K562 (cell line): ENCODE measurements around the gene LXN. TPM values are rescaled to one million over a fixed set of nuclear protein-coding genes. Genes with fewer than 3 reads are reported as not detected.

Experiments
- CBX3 ChIP-seq, 2 experiments: IDR thresholded peaks; 1 replicate in 1 of 2; 2 replicates in 1 of 2; pipeline ENCODE4 v1.6.1; 2012; ENCODE audit warnings: inconsistent platforms in 2 of 2, low read length in 2 of 2, borderline replicate concordance in 1 of 2, control low read depth in 1 of 2
- CREBBP ChIP-seq: IDR thresholded peaks from one replicate; pipeline ENCODE4 v1.6.1; 2012; ENCODE audit warnings: low read depth, mild to moderate bottlenecking, control low read depth, inconsistent platforms, low read length
- DPF2 ChIP-seq: fragments of 450-650 bp; IDR thresholded peaks from 2 replicates; pipeline ENCODE4 v1.6.1; 2016
- ETV6 ChIP-seq, 3 experiments: fragments of 150-350 bp in 1 of 3; sonication (generic) in 1 of 3; formaldehyde crosslinking in 1 of 3; IDR thresholded peaks; 2 replicates each; pipeline versions ENCODE4 v1.6.1 to v1.8.0; 2014 to 2022; ENCODE audit warnings: borderline replicate concordance in 2 of 3, low read depth in 2 of 3, antibody characterized with exemption in 1 of 3, low read length in 1 of 3, mild to moderate bottlenecking in 1 of 3, missing genetic modification reagents in 1 of 3
- FOXK2 ChIP-seq, 2 experiments: fragments of 450-650 bp; IDR thresholded peaks in 1 of 2; conservative IDR thresholded peaks in 1 of 2; 2 replicates each; pipeline ENCODE4 v1.6.1; 2016; ENCODE audit warnings: low read depth in 2 of 2, mild to moderate bottlenecking in 1 of 2
- HDAC1 ChIP-seq, 2 experiments: fragments of 450-650 bp; IDR thresholded peaks; 2 replicates each; pipeline ENCODE4 v1.6.1; 2016 to 2017; ENCODE audit warnings: inconsistent platforms in 1 of 2, mild to moderate bottlenecking in 1 of 2, moderate library complexity in 1 of 2
- MAFK ChIP-seq: IDR thresholded peaks from 2 replicates; pipeline ENCODE4 v1.6.1; 2011; ENCODE audit warnings: low read length, improper control_type of control experiment
- MAZ ChIP-seq, 2 experiments: fragments of 450-650 bp in 1 of 2; sonication (generic) in 1 of 2; formaldehyde crosslinking; IDR thresholded peaks in 1 of 2; conservative IDR thresholded peaks in 1 of 2; 2 replicates each; pipeline versions ENCODE4 v1.4.0 to v1.5.0; 2020; ENCODE audit warnings: mild to moderate bottlenecking in 1 of 2, missing genetic modification reagents in 1 of 2
- NFE2 ChIP-seq: IDR thresholded peaks from 2 replicates; pipeline ENCODE4 v1.6.1; 2014; ENCODE audit warnings: antibody characterized with exemption, low read depth
- NUFIP1 ChIP-seq: fragments of 450-650 bp; IDR thresholded peaks from 2 replicates; pipeline ENCODE4 v1.6.1; 2018; ENCODE audit not compliant: partially characterized antibody
- SRF ChIP-seq, 2 experiments: fragments of 250-450, 450-650 bp in 1 of 2; sonication (Bioruptor Pico) in 1 of 2; sonication (generic) in 1 of 2; formaldehyde crosslinking; IDR thresholded peaks; 2 replicates each; pipeline versions ENCODE4 v1.5.0 to v1.5.1; 2020 to 2022; ENCODE audit warnings: mild to moderate bottlenecking in 1 of 2, missing genetic modification reagents in 1 of 2
- STAT5A ChIP-seq: IDR thresholded peaks from 2 replicates; pipeline ENCODE4 v1.6.1; 2012; ENCODE audit warnings: low read length, inconsistent platforms, borderline replicate concordance
- ZBTB17 ChIP-seq: fragments of 450-650 bp; formaldehyde crosslinking; IDR thresholded peaks from 2 replicates; pipeline ENCODE4 v1.4.0; 2020; ENCODE audit warnings: mild to moderate bottlenecking
- ZNF354B ChIP-seq: fragments of 250-450 bp; sonication (Bioruptor Pico); IDR thresholded peaks from 2 replicates; pipeline ENCODE4 v1.4.0; 2020
- ZNF699 ChIP-seq: fragments of 250-450 bp; sonication (Bioruptor Pico); IDR thresholded peaks from 2 replicates; pipeline ENCODE4 v1.8.0; 2021; ENCODE audit warnings: mild to moderate bottlenecking, moderate library complexity; ENCODE audit not compliant: insufficient replicate concordance
- polyA plus RNA-seq, 8 experiments: library from polyadenylated mRNA; depleted of rRNA in 4 of 8; stranded (reverse) in 5 of 8; unstranded in 3 of 8; fragments of >200 nt; fragmentation: Nextera tagmentation in 2 of 8; fragmentation: Illumina TruSeq in 1 of 8; extraction: Ambion mirVana in 2 of 8; extraction: Trizol in 1 of 8; gene quantifications; 2 replicates each; pipeline versions ENCODE4 v1.2.1 to v1.2.3, GENCODE V29; 2011 to 2014; ENCODE audit warnings: inconsistent platforms in 1 of 8, missing spikeins in 1 of 8
- total RNA-seq, 7 experiments: library from RNA; depleted of rRNA in 6 of 7; stranded (reverse); fragments of >200 nt in 6 of 7; fragmentation: Illumina TruSeq in 2 of 7; extraction: Trizol in 2 of 7; gene quantifications; 2 replicates each; pipeline versions ENCODE4 v1.2.1 to v1.2.3, GENCODE V29; 2011 to 2021; ENCODE audit warnings: low replicate concordance in 1 of 7
- TF ChIP-seq, protein P1 (sequence below): fragments of 150-350 bp; IDR thresholded peaks from 2 replicates; pipeline ENCODE4 v1.6.1; 2014; ENCODE audit warnings: low read depth, mild to moderate bottlenecking, low read length, borderline replicate concordance
- TF ChIP-seq, protein P2 (sequence below): fragments of 450-650 bp; IDR thresholded peaks from 2 replicates; pipeline ENCODE4 v1.6.1; 2016; ENCODE audit warnings: mild to moderate bottlenecking
- TF ChIP-seq, protein P3 (sequence below): fragments of 250-450 bp; sonication (Bioruptor Pico); IDR thresholded peaks from 2 replicates; pipeline ENCODE4 v1.8.0; 2021; ENCODE audit warnings: moderate library complexity, mild to moderate bottlenecking, inconsistent platforms
- TF ChIP-seq, protein P4 (sequence below): fragments of 150-350 bp; conservative IDR thresholded peaks from 2 replicates; pipeline ENCODE4 v1.6.1; 2014; ENCODE audit warnings: low read length

Gene LXN
- total and polyA plus RNA-seq, 9 of the 15 experiments (the other 6 are each of a cell fraction or from before 2014, with no cell fraction given): 0.08 to 0.13 TPM; not detected in 7

DNA sequence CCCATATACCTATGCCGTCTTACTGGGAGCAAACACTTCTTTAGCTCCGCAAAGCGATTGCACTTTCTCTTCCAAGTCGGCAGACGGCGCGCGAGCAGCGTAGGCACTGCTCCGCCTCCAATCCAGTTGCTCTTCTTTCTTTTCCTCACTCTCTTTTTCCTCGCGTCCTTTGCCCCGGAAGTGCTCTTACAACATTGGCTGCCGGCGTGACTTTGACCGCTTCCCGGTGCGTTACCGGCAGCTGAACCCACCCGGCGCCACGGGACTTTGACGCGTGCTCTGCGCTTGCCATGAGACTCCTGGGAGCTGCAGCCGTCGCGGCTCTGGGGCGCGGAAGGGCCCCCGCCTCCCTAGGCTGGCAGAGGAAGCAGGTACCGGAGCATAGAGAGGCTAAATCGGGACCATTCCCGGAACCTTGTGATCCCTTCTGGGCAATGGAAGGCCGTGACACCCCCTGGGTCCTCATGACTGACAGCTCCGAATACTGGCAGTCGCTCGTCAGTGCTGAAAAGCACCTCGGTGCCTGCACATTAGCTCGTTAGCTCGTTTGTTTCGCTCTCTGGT, 28.0 kb downstream of the LXN start, which contains the start of gene GFM1 (continued):
- TF ChIP-seq, protein P1, sequence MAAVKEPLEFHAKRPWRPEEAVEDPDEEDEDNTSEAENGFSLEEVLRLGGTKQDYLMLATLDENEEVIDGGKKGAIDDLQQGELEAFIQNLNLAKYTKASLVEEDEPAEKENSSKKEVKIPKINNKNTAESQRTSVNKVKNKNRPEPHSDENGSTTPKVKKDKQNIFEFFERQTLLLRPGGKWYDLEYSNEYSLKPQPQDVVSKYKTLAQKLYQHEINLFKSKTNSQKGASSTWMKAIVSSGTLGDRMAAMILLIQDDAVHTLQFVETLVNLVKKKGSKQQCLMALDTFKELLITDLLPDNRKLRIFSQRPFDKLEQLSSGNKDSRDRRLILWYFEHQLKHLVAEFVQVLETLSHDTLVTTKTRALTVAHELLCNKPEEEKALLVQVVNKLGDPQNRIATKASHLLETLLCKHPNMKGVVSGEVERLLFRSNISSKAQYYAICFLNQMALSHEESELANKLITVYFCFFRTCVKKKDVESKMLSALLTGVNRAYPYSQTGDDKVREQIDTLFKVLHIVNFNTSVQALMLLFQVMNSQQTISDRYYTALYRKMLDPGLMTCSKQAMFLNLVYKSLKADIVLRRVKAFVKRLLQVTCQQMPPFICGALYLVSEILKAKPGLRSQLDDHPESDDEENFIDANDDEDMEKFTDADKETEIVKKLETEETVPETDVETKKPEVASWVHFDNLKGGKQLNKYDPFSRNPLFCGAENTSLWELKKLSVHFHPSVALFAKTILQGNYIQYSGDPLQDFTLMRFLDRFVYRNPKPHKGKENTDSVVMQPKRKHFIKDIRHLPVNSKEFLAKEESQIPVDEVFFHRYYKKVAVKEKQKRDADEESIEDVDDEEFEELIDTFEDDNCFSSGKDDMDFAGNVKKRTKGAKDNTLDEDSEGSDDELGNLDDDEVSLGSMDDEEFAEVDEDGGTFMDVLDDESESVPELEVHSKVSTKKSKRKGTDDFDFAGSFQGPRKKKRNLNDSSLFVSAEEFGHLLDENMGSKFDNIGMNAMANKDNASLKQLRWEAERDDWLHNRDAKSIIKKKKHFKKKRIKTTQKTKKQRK: no peak
- TF ChIP-seq SRF (CRISPR knock-in tag; IDR thresholded peaks at IDR 0.05) (no peak; a peak in 1 of 4 replicates), ZBTB17 (CRISPR knock-in tag) (peak; percentile 76; the same call in 1 of the 2 replicates), NFE2 (0 out of 2 replicates have a peak, but pooled peaks have one; percentile 6), CREBBP (no peak), CBX3 (IDR thresholded peaks at IDR 0.05; ENCODE audit: borderline replicate concordance in 1 of 2, low read length in 2 of 2) (peak in 1 of 2 experiments; percentile 96; a peak in 2 of 3 replicates), FOXK2 (conservative IDR thresholded peaks at IDR 0.05 in 1 of 2, IDR thresholded peaks at IDR 0.05 in 1 of 2; ENCODE audit: low read depth in 2 of 2) (peak; percentile 79 to 92), ZNF699 (no peak), MAFK (no peak), ETV6 (IDR thresholded peaks at IDR 0.05; ENCODE audit: borderline replicate concordance in 1 of 2, low read depth in 2 of 2, low read length in 1 of 2) (no peak; a peak in 1 of 4 replicates), ETV6 (CRISPR knock-in tag; IDR thresholded peaks at IDR 0.05; ENCODE audit: borderline replicate concordance) (no peak), ZNF354B (CRISPR knock-in tag) (no peak), STAT5A (no peak; the same call in 1 of the 2 replicates), MAZ (CRISPR knock-in tag; conservative IDR thresholded peaks at IDR 0.05 in 1 of 2, IDR thresholded peaks at IDR 0.05 in 1 of 2) (peak; percentile 76 to 80; a peak in 3 of 4 replicates), HDAC1 (IDR thresholded peaks at IDR 0.05) (peak; percentile 80 to 99), DPF2 (0 out of 2 replicates have a peak, but pooled peaks have one; percentile 16), NUFIP1 (no peak)
- TF ChIP-seq, protein P2, sequence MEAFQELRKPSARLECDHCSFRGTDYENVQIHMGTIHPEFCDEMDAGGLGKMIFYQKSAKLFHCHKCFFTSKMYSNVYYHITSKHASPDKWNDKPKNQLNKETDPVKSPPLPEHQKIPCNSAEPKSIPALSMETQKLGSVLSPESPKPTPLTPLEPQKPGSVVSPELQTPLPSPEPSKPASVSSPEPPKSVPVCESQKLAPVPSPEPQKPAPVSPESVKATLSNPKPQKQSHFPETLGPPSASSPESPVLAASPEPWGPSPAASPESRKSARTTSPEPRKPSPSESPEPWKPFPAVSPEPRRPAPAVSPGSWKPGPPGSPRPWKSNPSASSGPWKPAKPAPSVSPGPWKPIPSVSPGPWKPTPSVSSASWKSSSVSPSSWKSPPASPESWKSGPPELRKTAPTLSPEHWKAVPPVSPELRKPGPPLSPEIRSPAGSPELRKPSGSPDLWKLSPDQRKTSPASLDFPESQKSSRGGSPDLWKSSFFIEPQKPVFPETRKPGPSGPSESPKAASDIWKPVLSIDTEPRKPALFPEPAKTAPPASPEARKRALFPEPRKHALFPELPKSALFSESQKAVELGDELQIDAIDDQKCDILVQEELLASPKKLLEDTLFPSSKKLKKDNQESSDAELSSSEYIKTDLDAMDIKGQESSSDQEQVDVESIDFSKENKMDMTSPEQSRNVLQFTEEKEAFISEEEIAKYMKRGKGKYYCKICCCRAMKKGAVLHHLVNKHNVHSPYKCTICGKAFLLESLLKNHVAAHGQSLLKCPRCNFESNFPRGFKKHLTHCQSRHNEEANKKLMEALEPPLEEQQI: peak; percentile 98
- TF ChIP-seq, protein P3, sequence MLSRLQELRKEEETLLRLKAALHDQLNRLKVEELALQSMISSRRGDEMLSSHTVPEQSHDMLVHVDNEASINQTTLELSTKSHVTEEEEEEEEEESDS (CRISPR knock-in tag): no peak
- TF ChIP-seq, protein P4, sequence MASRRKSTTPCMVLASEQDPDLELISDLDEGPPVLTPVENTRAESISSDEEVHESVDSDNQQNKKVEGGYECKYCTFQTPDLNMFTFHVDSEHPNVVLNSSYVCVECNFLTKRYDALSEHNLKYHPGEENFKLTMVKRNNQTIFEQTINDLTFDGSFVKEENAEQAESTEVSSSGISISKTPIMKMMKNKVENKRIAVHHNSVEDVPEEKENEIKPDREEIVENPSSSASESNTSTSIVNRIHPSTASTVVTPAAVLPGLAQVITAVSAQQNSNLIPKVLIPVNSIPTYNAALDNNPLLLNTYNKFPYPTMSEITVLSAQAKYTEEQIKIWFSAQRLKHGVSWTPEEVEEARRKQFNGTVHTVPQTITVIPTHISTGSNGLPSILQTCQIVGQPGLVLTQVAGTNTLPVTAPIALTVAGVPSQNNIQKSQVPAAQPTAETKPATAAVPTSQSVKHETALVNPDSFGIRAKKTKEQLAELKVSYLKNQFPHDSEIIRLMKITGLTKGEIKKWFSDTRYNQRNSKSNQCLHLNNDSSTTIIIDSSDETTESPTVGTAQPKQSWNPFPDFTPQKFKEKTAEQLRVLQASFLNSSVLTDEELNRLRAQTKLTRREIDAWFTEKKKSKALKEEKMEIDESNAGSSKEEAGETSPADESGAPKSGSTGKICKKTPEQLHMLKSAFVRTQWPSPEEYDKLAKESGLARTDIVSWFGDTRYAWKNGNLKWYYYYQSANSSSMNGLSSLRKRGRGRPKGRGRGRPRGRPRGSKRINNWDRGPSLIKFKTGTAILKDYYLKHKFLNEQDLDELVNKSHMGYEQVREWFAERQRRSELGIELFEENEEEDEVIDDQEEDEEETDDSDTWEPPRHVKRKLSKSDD: no peak
